ENCODE results near the gene RYR3. TPM values are rescaled to one million over a fixed set of nuclear protein-coding genes. Genes with fewer than 3 reads are reported as not detected.

The RYR3 gene
- total RNA-seq, 1 donor from 2014 or later, result 4.8 TPM

DNA sequence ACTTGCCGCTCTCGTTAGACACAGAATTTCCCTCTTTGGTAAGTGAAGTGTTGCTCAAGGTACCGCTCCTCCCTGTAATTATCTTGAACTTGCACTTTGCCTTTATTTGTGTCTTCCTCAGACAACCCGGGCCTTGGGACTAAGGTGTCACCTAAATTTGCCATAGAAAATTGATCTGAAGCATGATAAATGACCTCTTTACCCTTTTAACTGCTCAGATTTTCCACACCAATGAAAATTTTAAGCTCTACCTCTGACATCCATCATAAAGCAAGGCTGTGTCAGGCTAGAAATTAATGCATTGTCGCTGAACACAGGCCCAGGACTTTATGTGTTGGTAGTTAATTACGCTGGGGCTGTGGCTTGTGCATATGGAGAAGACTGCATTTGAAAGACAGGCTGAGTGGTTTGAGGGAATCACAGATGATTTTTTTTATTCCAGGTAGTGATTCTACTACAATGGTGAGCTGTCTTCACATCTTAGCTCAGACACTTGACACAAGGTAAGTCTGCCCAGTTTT is 458.0 kb downstream of the RYR3 start:
- TF ChIP-seq, protein P1, sequence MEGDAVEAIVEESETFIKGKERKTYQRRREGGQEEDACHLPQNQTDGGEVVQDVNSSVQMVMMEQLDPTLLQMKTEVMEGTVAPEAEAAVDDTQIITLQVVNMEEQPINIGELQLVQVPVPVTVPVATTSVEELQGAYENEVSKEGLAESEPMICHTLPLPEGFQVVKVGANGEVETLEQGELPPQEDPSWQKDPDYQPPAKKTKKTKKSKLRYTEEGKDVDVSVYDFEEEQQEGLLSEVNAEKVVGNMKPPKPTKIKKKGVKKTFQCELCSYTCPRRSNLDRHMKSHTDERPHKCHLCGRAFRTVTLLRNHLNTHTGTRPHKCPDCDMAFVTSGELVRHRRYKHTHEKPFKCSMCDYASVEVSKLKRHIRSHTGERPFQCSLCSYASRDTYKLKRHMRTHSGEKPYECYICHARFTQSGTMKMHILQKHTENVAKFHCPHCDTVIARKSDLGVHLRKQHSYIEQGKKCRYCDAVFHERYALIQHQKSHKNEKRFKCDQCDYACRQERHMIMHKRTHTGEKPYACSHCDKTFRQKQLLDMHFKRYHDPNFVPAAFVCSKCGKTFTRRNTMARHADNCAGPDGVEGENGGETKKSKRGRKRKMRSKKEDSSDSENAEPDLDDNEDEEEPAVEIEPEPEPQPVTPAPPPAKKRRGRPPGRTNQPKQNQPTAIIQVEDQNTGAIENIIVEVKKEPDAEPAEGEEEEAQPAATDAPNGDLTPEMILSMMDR (IDR thresholded peaks at IDR 0.05; ENCODE audit: unreplicated experiment), result no peak
- Mint-ChIP-seq H3K36me3 (ENCODE audit: low read depth, unreplicated experiment) (no peaks in the 10 kb centered on the region), H3K27ac (ENCODE audit: unreplicated experiment) (no peak overlapping the region), H3K4me1 (ENCODE audit: unreplicated experiment) (no peaks in the 10 kb centered on the region), H3K27me3 (ENCODE audit: unreplicated experiment) (peaks cover 1% of the 10 kb centered on the region), H3K9me3 (ENCODE audit: unreplicated experiment) (no peaks in the 10 kb centered on the region), H3K4me3 (ENCODE audit: unreplicated experiment) (no peak overlapping the region)
- no peak for DNase-seq (ENCODE audit: low spot score)

DNA sequence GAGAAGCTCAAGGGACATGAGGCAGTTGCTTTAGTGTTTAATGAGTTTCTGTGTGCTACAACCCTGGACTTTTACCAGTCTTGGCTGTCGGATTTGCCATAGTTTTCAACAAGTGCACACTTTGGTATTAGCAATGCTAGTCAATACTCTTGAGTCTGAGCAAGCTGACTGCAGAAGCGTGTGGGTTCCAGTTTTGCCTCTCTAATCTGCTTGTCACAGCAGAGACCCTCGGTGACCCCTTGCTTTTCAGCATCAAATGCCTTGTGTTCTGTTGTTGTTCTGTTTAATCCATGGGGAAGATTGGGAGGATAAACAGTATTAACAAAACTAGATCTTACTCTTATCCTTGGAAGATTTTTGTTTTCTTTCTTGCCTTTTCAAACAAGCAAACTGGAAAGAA is 463.2 kb downstream of the RYR3 start:
- no peaks in the 10 kb centered on the region for H3K4me1 Mint-ChIP-seq (ENCODE audit: unreplicated experiment)
- no peak overlapping the region for H3K4me3 Mint-ChIP-seq (ENCODE audit: unreplicated experiment)
- H3K27ac Mint-ChIP-seq (ENCODE audit: unreplicated experiment), result no peak overlapping the region
- no peak for DNase-seq (ENCODE audit: low spot score)
- H3K36me3 Mint-ChIP-seq (ENCODE audit: low read depth, unreplicated experiment), result no peaks in the 10 kb centered on the region
- H3K9me3 Mint-ChIP-seq (ENCODE audit: unreplicated experiment), result no peaks in the 10 kb centered on the region
- H3K27me3 Mint-ChIP-seq (ENCODE audit: unreplicated experiment), result no peaks in the 10 kb centered on the region
- TF ChIP-seq, protein P1 (IDR thresholded peaks at IDR 0.05; ENCODE audit: unreplicated experiment), result no peak

DNA sequence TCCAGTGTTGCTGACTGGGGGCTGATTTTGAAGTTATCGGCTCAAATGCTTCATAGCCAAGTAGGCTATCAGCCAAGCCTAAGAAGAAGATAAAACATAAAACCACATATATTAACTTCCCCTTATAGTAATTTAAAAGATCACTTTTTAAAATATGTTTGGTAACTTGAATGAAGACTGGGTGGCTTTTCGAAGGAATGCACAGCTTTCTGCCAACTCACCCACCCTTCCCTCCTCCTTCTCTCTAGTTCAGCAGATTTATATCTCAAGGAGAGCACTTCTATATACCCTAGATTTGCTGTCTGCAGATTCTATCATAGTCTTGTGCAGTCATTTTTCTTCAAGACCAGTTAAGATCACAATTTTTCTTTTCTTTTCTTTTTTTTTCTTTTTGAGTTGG is 468.1 kb downstream of the RYR3 start:
- Mint-ChIP-seq H3K27ac (ENCODE audit: unreplicated experiment) (no peak overlapping the region), H3K36me3 (ENCODE audit: low read depth, unreplicated experiment) (no peaks in the 10 kb centered on the region), H3K27me3 (ENCODE audit: unreplicated experiment) (no peaks in the 10 kb centered on the region), H3K9me3 (ENCODE audit: unreplicated experiment) (no peaks in the 10 kb centered on the region), H3K4me1 (ENCODE audit: unreplicated experiment) (no peaks in the 10 kb centered on the region), H3K4me3 (ENCODE audit: unreplicated experiment) (no peak overlapping the region)
- TF ChIP-seq, protein P1 (IDR thresholded peaks at IDR 0.05; ENCODE audit: unreplicated experiment), result no peak
- DNase-seq (ENCODE audit: low spot score), result no peak

DNA sequence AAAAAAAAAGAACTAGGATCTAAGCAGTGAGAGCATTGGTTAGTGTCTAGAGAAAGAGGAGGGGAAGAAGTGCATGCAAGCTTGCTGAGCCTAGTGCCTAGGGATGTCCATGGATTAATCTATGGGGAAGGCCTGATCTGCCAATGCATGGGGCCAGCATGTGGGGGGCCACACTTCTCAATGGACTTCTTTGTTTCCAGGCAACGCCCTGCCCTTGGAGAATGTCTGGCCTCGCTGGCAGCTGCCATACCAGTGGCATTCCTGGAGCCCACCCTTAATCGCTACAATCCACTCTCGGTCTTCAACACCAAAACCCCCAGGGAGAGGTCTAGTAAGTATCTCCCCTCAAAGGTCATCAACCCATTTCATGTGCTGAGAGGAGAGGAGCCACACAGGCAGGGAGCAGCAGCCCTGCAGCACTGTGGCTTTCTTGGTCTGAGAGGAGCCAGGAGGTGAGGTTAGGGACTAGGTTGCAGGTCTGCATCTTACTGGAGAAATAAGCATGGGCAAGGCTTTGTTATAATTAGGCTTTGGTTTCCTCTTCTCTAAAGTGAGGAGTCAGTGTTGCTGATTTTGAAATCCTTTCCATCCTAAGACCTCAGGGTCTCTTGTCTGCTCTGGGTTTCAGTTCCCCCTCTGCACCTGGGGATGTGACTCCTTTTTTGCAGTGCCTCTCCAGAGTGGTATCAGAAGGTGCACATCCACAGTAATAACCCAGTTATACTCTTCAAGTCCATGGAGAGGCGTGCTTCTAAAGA is 469.4 kb downstream of the RYR3 start:
- Mint-ChIP-seq H3K36me3 (ENCODE audit: low read depth, unreplicated experiment) (no peaks in the 10 kb centered on the region), H3K4me3 (ENCODE audit: unreplicated experiment) (no peak overlapping the region), H3K27ac (ENCODE audit: unreplicated experiment) (no peak overlapping the region), H3K4me1 (ENCODE audit: unreplicated experiment) (no peaks in the 10 kb centered on the region), H3K27me3 (ENCODE audit: unreplicated experiment) (no peaks in the 10 kb centered on the region), H3K9me3 (ENCODE audit: unreplicated experiment) (no peaks in the 10 kb centered on the region)
- TF ChIP-seq, protein P1 (IDR thresholded peaks at IDR 0.05; ENCODE audit: unreplicated experiment), result no peak
- DNase-seq (ENCODE audit: low spot score), result no peak

DNA sequence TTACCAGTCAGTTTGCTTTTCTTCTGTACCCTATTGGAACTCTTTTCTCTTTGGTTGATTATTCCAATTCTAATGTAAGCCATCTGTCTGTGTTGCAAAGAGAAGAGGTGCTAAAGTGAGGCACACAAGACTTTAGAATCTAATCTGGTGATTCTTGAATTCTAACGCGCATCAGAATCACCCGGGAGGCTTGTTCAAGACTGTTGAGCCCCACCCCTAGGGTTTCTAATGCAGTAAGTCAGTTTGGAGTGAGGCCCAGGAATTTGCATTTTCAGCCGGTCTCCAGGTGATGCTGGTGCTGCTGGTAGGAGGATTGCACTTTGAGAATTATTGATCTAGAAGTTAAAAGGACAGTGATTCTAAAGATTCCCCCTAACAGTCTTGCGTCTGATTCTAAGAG is 472.2 kb downstream of the RYR3 start:
- H3K4me3 Mint-ChIP-seq (ENCODE audit: unreplicated experiment), result no peak overlapping the region
- H3K36me3 Mint-ChIP-seq (ENCODE audit: low read depth, unreplicated experiment), result no peaks in the 10 kb centered on the region
- TF ChIP-seq, protein P1 (IDR thresholded peaks at IDR 0.05; ENCODE audit: unreplicated experiment), result no peak
- no peak for DNase-seq (ENCODE audit: low spot score)
- H3K4me1 Mint-ChIP-seq (ENCODE audit: unreplicated experiment), result no peaks in the 10 kb centered on the region
- H3K27ac Mint-ChIP-seq (ENCODE audit: unreplicated experiment), result no peak overlapping the region
- H3K27me3 Mint-ChIP-seq (ENCODE audit: unreplicated experiment), result no peaks in the 10 kb centered on the region
- H3K9me3 Mint-ChIP-seq (ENCODE audit: unreplicated experiment), result no peaks in the 10 kb centered on the region

Data from endothelial cell (in vitro differentiated cells).